ENCODE data around the gene NAA10.

DNA sequence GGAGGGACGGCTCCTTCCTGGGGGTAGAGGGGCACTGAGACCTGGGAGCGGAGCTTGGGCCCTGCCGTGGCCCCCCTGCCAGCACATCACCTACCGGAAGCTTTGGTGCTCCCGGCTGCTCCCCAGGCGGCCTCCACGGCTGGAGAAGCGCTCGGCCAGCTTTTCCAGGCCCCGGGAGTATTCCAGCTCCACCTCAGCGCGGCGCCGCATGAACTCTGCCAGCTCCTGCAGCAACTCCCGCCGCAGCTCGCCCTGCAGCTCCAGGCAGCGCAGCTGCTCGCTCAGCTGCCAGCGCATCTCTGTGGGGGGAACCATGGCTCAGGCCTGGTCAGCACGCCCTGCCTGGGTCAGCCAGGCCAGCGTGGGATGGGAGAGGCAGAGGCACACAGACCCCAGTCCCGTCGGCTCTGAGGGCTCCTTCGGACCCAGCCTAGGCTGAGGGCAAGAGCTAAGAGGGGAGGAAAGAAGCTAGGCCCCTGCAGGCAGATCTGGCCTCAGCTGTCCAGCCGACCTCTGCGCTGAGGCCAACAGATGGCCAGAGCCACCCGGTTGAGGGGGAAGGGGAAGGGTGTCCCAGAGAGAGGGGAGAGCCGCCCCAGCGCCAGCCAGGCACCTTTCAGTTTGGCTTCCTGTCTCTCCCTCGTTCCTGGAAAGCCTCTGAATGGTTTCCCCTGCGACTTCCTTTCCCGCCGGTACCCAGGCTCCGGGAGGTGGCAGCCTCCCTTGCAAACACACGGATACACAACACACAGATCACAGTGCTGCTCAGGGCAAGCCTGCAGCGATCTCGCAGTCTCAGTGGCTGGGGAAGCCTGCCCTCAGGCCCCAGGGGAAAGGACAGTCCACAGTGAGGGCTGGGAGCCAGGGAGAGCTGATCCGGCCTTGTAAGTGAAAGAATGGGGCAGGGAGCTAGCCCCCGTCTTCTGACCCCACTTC, 13.1 kb downstream of the NAA10 start:
- TF ChIP-seq, protein P1, sequence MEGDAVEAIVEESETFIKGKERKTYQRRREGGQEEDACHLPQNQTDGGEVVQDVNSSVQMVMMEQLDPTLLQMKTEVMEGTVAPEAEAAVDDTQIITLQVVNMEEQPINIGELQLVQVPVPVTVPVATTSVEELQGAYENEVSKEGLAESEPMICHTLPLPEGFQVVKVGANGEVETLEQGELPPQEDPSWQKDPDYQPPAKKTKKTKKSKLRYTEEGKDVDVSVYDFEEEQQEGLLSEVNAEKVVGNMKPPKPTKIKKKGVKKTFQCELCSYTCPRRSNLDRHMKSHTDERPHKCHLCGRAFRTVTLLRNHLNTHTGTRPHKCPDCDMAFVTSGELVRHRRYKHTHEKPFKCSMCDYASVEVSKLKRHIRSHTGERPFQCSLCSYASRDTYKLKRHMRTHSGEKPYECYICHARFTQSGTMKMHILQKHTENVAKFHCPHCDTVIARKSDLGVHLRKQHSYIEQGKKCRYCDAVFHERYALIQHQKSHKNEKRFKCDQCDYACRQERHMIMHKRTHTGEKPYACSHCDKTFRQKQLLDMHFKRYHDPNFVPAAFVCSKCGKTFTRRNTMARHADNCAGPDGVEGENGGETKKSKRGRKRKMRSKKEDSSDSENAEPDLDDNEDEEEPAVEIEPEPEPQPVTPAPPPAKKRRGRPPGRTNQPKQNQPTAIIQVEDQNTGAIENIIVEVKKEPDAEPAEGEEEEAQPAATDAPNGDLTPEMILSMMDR (IDR thresholded peaks at IDR 0.05) = no peak
- TF ChIP-seq POLR2A (IDR thresholded peaks at IDR 0.05) = no peak
